ENCODE data around the gene PRKCH.

The PRKCH gene

DNA sequence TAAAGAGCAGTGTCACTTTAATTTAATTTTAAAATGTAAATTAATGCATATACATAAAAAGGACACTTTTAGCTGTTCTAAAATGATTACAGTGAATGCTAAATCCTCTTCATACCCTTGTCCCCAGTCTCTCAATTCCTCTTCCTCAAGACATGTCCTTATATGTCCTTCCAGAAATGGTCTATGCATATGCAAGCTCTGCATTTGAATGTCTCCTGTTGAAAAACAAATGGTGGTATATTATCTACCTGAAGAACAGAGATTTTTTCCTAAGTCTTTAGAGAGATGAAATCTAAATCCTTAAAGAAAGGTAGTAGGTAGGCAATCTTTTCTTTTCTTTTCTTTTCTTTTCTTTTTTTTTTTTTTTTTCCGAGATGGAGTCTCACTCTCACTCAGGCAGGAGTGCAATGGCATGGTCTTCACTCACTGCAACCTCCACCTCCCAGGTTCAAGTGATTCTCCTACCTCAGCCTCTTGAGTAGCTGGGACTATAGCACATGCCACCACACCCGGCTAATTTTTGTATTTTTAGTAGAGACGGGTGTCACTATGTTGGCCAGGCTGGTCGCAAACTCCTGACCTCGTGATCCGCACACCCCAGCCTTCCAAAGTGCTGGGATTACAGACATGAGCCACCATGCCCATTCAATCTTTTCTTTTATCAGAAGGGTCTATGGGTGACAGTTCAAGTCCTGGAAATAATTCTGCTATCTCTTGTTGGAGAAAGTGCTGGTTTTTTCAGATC lies 180.5 kb downstream of the PRKCH start:
- no peak overlapping the region for H3K27ac ChIP-seq (replicated peaks; ENCODE audit: low read length)
- no CpG with 5 or more reads among the region's 6 CpGs for WGBS, 2 donors (ENCODE audit: extremely low coverage in 2 of 2, insufficient read length in 2 of 2, insufficient replicate concordance in 1 of 2)
- no peak for DNase-seq (ENCODE audit: low spot score)

DNA sequence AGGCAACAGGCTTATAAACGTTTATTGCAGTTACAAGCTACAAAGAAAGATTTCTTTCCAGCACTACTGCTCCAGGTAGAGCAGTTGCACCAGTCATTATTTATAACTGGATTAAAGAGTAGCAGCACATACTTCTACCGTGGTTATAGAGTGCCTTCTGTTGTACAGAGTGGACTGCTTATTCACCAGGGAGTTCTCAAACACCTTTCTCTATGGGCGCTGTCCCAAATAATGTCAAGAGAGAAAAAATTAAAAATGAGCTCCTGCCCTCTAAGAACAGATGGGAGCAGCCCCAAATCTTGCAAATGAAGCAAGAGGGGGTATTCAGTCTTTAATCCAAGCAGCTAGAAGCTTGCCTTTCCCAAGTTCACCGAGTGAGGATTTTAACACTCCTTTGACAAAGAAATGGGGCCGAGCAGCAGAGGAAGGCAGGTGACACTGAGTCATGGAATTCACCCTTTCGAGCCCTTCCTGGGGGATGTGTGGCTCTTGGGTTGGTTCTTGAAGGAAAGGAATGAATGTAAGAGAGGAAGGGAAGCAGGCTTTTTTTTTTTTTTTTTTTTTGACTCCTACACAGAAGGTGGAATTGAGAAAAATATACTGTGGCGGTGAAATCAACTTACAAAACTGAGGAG lies 181.2 kb downstream of the PRKCH start:
- H2AK5ac ChIP-seq (ENCODE audit: low read depth, low read length) = no peak overlapping the region
- H3K4ac ChIP-seq (ENCODE audit: low read length) = no peak overlapping the region
- H3K9ac ChIP-seq (ENCODE audit: low read depth, low read length, poor library complexity) = no peak overlapping the region
- no peak overlapping the region for H2BK15ac ChIP-seq (ENCODE audit: low read length)
- no peak overlapping the region for H3K23ac ChIP-seq (ENCODE audit: low read depth, low read length, poor library complexity)
- H3K27me3 ChIP-seq (ENCODE audit: control insufficient read depth in 3 of 3, insufficient read depth in 3 of 3, low read depth in 1 of 3, low read length in 3 of 3) = no peaks in the 10 kb centered on the region
- no peaks in the 10 kb centered on the region for H3K79me1 ChIP-seq (ENCODE audit: low read depth, low read length)
- H3K14ac ChIP-seq (ENCODE audit: low read length) = no peak overlapping the region
- H3K4me2 ChIP-seq (ENCODE audit: insufficient read depth, low read length, poor library complexity, severe bottlenecking) = no peak overlapping the region
- no peak overlapping the region for H3K18ac ChIP-seq (ENCODE audit: low read length)
- no peak overlapping the region for H2BK120ac ChIP-seq (ENCODE audit: low read depth, low read length)
- no CpG with 5 or more reads among the region's 7 CpGs for WGBS, 2 donors (ENCODE audit: extremely low coverage in 2 of 2, insufficient read length in 2 of 2, insufficient replicate concordance in 1 of 2)
- DNase-seq (ENCODE audit: low spot score) = no peak
- no peak overlapping the region for H3K4me3 ChIP-seq (ENCODE audit: low read length in 2 of 2)
- H4K91ac ChIP-seq (ENCODE audit: low read depth, low read length, poor library complexity) = no peak overlapping the region
- H2AFZ ChIP-seq (ENCODE audit: low read length) = peak overlapping the region; percentile 73
- no peak overlapping the region for H2BK5ac ChIP-seq (ENCODE audit: low read length)
- no peak overlapping the region for H4K8ac ChIP-seq (ENCODE audit: low read depth, low read length)
- H3K27ac ChIP-seq (replicated peaks; ENCODE audit: low read length) = no peak overlapping the region
- no peaks in the 10 kb centered on the region for H3K9me3 ChIP-seq (replicated peaks in 1 of 2; ENCODE audit: control insufficient read depth in 2 of 2, insufficient read depth in 1 of 2, low read depth in 1 of 2, low read length in 2 of 2)
- H3K36me3 ChIP-seq (replicated peaks in 1 of 2; ENCODE audit: control insufficient read depth in 2 of 2, insufficient read depth in 2 of 2, low read length in 2 of 2) = no peaks in the 10 kb centered on the region
- H3K4me1 ChIP-seq (ENCODE audit: control insufficient read depth in 2 of 2, insufficient read depth in 1 of 2, low read depth in 1 of 2, low read length in 2 of 2) = peaks cover 2 to 3% of the 10 kb centered on the region in 2 donors
- no peak overlapping the region for H2BK12ac ChIP-seq (ENCODE audit: low read length)

More for the DNA sequence above, 180.5 kb downstream of the PRKCH start:
- no peak overlapping the region for H2BK5ac ChIP-seq (ENCODE audit: low read length)
- no peak overlapping the region for H2BK15ac ChIP-seq (ENCODE audit: low read length)
- H3K36me3 ChIP-seq (replicated peaks in 1 of 2; ENCODE audit: control insufficient read depth in 2 of 2, insufficient read depth in 2 of 2, low read length in 2 of 2) = no peaks in the 10 kb centered on the region
- no peak overlapping the region for H3K23ac ChIP-seq (ENCODE audit: low read depth, low read length, poor library complexity)
- H3K79me1 ChIP-seq (ENCODE audit: low read depth, low read length) = no peaks in the 10 kb centered on the region
- H3K4me3 ChIP-seq (ENCODE audit: low read length in 2 of 2) = no peak overlapping the region
- H3K14ac ChIP-seq (ENCODE audit: low read length) = no peak overlapping the region
- no peaks in the 10 kb centered on the region for H3K27me3 ChIP-seq (ENCODE audit: control insufficient read depth in 3 of 3, insufficient read depth in 3 of 3, low read depth in 1 of 3, low read length in 3 of 3)
- H4K91ac ChIP-seq (ENCODE audit: low read depth, low read length, poor library complexity) = no peak overlapping the region
- no peak overlapping the region for H2AFZ ChIP-seq (ENCODE audit: low read length)
- H3K4me2 ChIP-seq (ENCODE audit: insufficient read depth, low read length, poor library complexity, severe bottlenecking) = no peak overlapping the region
- H3K4ac ChIP-seq (ENCODE audit: low read length) = no peak overlapping the region
- H3K18ac ChIP-seq (ENCODE audit: low read length) = no peak overlapping the region
- H4K8ac ChIP-seq (ENCODE audit: low read depth, low read length) = no peak overlapping the region
- H2BK120ac ChIP-seq (ENCODE audit: low read depth, low read length) = no peak overlapping the region
- no peak overlapping the region for H2AK5ac ChIP-seq (ENCODE audit: low read depth, low read length)
- H3K4me1 ChIP-seq (ENCODE audit: control insufficient read depth in 2 of 2, insufficient read depth in 1 of 2, low read depth in 1 of 2, low read length in 2 of 2) = peaks cover 2 to 3% of the 10 kb centered on the region in 2 donors
- H2BK12ac ChIP-seq (ENCODE audit: low read length) = no peak overlapping the region
- H3K9me3 ChIP-seq (replicated peaks in 1 of 2; ENCODE audit: control insufficient read depth in 2 of 2, insufficient read depth in 1 of 2, low read depth in 1 of 2, low read length in 2 of 2) = no peaks in the 10 kb centered on the region
- H3K9ac ChIP-seq (ENCODE audit: low read depth, low read length, poor library complexity) = no peak overlapping the region

DNA sequence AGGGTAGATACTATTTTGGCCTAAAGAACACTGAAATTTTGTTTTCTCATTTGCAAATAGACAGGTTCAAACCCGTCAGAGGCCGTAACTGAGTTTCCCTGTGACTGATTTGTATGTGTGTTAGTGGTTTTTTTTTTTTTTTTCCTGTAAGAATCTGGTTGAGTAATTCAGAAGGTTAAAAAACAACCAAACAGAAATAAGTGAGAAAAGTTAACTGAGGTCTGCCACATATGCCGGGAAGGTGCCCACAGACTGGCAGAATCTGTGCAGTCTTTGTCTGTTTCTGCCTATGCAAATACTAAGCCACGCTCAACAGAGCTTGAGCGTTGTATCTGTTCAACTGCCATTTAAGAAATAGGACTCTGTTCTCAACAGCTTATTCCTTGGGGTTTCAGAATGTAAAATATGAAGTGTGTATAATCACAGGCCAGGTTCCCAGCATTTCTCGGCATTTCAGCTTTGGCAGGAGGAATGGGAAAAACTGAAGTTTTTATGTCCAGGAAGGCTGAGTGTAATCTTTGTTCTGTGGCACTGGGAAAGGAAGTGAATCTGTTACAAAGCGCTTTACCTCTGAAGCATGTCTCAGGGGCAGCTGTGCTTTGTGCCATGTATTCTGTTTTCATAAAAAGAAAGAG lies 181.9 kb downstream of the PRKCH start:
- no peaks in the 10 kb centered on the region for H3K36me3 ChIP-seq (replicated peaks in 1 of 2; ENCODE audit: control insufficient read depth in 2 of 2, insufficient read depth in 2 of 2, low read length in 2 of 2)
- no peak overlapping the region for H2BK12ac ChIP-seq (ENCODE audit: low read length)
- no peak overlapping the region for H3K9ac ChIP-seq (ENCODE audit: low read depth, low read length, poor library complexity)
- no peaks in the 10 kb centered on the region for H3K79me1 ChIP-seq (ENCODE audit: low read depth, low read length)
- DNase-seq (ENCODE audit: low spot score) = no peak
- no peak overlapping the region for H3K14ac ChIP-seq (ENCODE audit: low read length)
- no peak overlapping the region for H4K91ac ChIP-seq (ENCODE audit: low read depth, low read length, poor library complexity)
- no peak overlapping the region for H3K18ac ChIP-seq (ENCODE audit: low read length)
- H3K9me3 ChIP-seq (replicated peaks in 1 of 2; ENCODE audit: control insufficient read depth in 2 of 2, insufficient read depth in 1 of 2, low read depth in 1 of 2, low read length in 2 of 2) = no peaks in the 10 kb centered on the region
- no peak overlapping the region for H3K27ac ChIP-seq (replicated peaks; ENCODE audit: low read length)
- H3K4me3 ChIP-seq (ENCODE audit: low read length in 2 of 2) = no peak overlapping the region
- no peak overlapping the region for H2AK5ac ChIP-seq (ENCODE audit: low read depth, low read length)
- no peak overlapping the region for H3K4ac ChIP-seq (ENCODE audit: low read length)
- no peak overlapping the region for H2BK5ac ChIP-seq (ENCODE audit: low read length)
- peak overlapping the region; percentile 73 for H2AFZ ChIP-seq (ENCODE audit: low read length)
- H3K4me1 ChIP-seq (ENCODE audit: control insufficient read depth in 2 of 2, insufficient read depth in 1 of 2, low read depth in 1 of 2, low read length in 2 of 2) = peaks cover 2 to 3% of the 10 kb centered on the region in 2 donors
- no peak overlapping the region for H2BK120ac ChIP-seq (ENCODE audit: low read depth, low read length)
- no peak overlapping the region for H3K4me2 ChIP-seq (ENCODE audit: insufficient read depth, low read length, poor library complexity, severe bottlenecking)
- WGBS, 2 donors (ENCODE audit: extremely low coverage in 2 of 2, insufficient read length in 2 of 2, insufficient replicate concordance in 1 of 2) = no CpG with 5 or more reads among the region's 7 CpGs
- H3K27me3 ChIP-seq (ENCODE audit: control insufficient read depth in 3 of 3, insufficient read depth in 3 of 3, low read depth in 1 of 3, low read length in 3 of 3) = no peaks in the 10 kb centered on the region
- H2BK15ac ChIP-seq (ENCODE audit: low read length) = no peak overlapping the region
- no peak overlapping the region for H3K23ac ChIP-seq (ENCODE audit: low read depth, low read length, poor library complexity)
- H4K8ac ChIP-seq (ENCODE audit: low read depth, low read length) = no peak overlapping the region

DNA sequence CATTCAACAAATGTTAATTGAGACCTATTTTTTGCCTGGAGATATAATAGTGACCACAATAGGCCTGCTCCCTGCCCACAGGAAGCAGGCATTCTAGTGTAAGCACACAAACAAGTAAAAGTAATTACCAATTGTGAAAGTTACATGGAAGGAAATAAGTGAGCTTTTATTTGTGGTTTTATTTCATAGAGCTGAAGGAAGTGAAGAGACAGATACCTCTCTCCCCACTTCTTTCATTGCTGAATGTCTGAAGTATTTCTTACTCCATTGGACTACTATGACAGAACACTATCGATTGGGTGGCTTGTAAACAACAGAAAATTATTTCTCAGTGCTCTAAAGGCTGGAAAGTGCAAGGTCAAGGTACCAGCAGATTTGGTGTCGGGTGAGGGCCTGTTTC lies 183.5 kb downstream of the PRKCH start:
- Histone ChIP-seq H3K4me3 (ENCODE audit: low read length in 2 of 2) (no peak overlapping the region), H2BK15ac (ENCODE audit: low read length) (no peak overlapping the region), H3K4me1 (ENCODE audit: control insufficient read depth in 2 of 2, insufficient read depth in 1 of 2, low read depth in 1 of 2, low read length in 2 of 2) (peaks cover 0 to 2% of the 10 kb centered on the region in 2 donors), H2AFZ (ENCODE audit: low read length) (no peak overlapping the region), H3K9ac (ENCODE audit: low read depth, low read length, poor library complexity) (no peak overlapping the region), H3K4me2 (ENCODE audit: insufficient read depth, low read length, poor library complexity, severe bottlenecking) (no peak overlapping the region), H3K23ac (ENCODE audit: low read depth, low read length, poor library complexity) (no peak overlapping the region), H3K27ac (replicated peaks; ENCODE audit: low read length) (no peak overlapping the region), H3K18ac (ENCODE audit: low read length) (no peak overlapping the region), H3K27me3 (ENCODE audit: control insufficient read depth in 3 of 3, insufficient read depth in 3 of 3, low read depth in 1 of 3, low read length in 3 of 3) (no peaks in the 10 kb centered on the region), H3K14ac (ENCODE audit: low read length) (no peak overlapping the region), H4K8ac (ENCODE audit: low read depth, low read length) (no peak overlapping the region), H3K9me3 (replicated peaks in 1 of 2; ENCODE audit: control insufficient read depth in 2 of 2, insufficient read depth in 1 of 2, low read depth in 1 of 2, low read length in 2 of 2) (no peaks in the 10 kb centered on the region), H2BK5ac (ENCODE audit: low read length) (no peak overlapping the region), H3K36me3 (replicated peaks in 1 of 2; ENCODE audit: control insufficient read depth in 2 of 2, insufficient read depth in 2 of 2, low read length in 2 of 2) (no peaks in the 10 kb centered on the region), H3K4ac (ENCODE audit: low read length) (no peak overlapping the region), H2BK12ac (ENCODE audit: low read length) (no peak overlapping the region), H3K79me1 (ENCODE audit: low read depth, low read length) (no peaks in the 10 kb centered on the region), H4K91ac (ENCODE audit: low read depth, low read length, poor library complexity) (no peak overlapping the region), H2AK5ac (ENCODE audit: low read depth, low read length) (no peak overlapping the region), H2BK120ac (ENCODE audit: low read depth, low read length) (no peak overlapping the region)
- no CpG with 5 or more reads among the region's 2 CpGs for WGBS, 2 donors (ENCODE audit: extremely low coverage in 2 of 2, insufficient read length in 2 of 2, insufficient replicate concordance in 1 of 2)
- no peak for DNase-seq (ENCODE audit: low spot score)

Measured in neuronal stem cell (in vitro differentiated cells).